ENCODE results near the gene SCN8A. TPM values are rescaled to one million over a fixed set of nuclear protein-coding genes. Genes with fewer than 3 reads are reported as not detected.

SCN8A gene
- total and polyA plus RNA-seq, 2 experiments from 2014 or later, result 4.6 to 23.9 TPM

- peaks cover 47% of the 10 kb centered on the region for H3K27me3 ChIP-seq (ENCODE audit: insufficient read depth)
- peak overlapping the region; percentile 67; the same call in 1 of the 3 replicates for H3K4me3 Mint-ChIP-seq
- TF ChIP-seq POLR2AphosphoS5 (IDR thresholded peaks at IDR 0.05; ENCODE audit: low read depth), result no peak
- no peak for TF ChIP-seq ETS1 (IDR thresholded peaks at IDR 0.05)
- TF ChIP-seq CTCF (conservative IDR thresholded peaks at IDR 0.05; ENCODE audit: low read depth in 2 of 2), result 0 out of 4 replicates have a peak, but pooled peaks of 1 of the 2 experiments have one; percentile 6
- no peak for TF ChIP-seq ZNF331 (CRISPR knock-in tag; IDR thresholded peaks at IDR 0.05; ENCODE audit: low read depth)
- no peak for TF ChIP-seq EZH2 (IDR thresholded peaks at IDR 0.05; ENCODE audit: low read depth, unreplicated experiment)
- no peaks in the 10 kb centered on the region for H3K9me2 ChIP-seq (ENCODE audit: insufficient read depth)
- no peaks in the 10 kb centered on the region for H3K36me3 ChIP-seq (ENCODE audit: insufficient read depth)
- no peaks in the 10 kb centered on the region for H4K20me1 ChIP-seq (replicated peaks; ENCODE audit: insufficient read depth)
- H3F3A ChIP-seq (replicated peaks; ENCODE audit: low read depth), result peaks cover 13% of the 10 kb centered on the region; the same call in 1 of the 2 replicates
- H3K79me2 ChIP-seq (replicated peaks; ENCODE audit: insufficient read depth), result no peaks in the 10 kb centered on the region
- ATAC-seq (peak; percentile 3), DNase-seq (ENCODE audit: low spot score) (no peak)
- peaks cover 13% of the 10 kb centered on the region for H3K4me1 ChIP-seq (ENCODE audit: insufficient read depth)
- no peaks in the 10 kb centered on the region; the same call in 2 of the 3 replicates for H3K36me3 Mint-ChIP-seq (ENCODE audit: low read depth)
- no peaks in the 10 kb centered on the region; the same call in 1 of the 3 replicates for H3K9me3 Mint-ChIP-seq
- no peak overlapping the region for H2AFZ ChIP-seq
- H3K4me2 ChIP-seq, result no peak overlapping the region
- H3K27ac ChIP-seq (ENCODE audit: low read depth), result no peak overlapping the region
- peaks cover 27% of the 10 kb centered on the region for H3K27me3 Mint-ChIP-seq (ENCODE audit: insufficient read depth, low read depth, poor library complexity)
- peaks cover 25% of the 10 kb centered on the region for H3K4me1 Mint-ChIP-seq
- no peak overlapping the region for H3K27ac Mint-ChIP-seq
- H3K4me3 ChIP-seq, result no peak overlapping the region
Observed at GRCh38 chr12:51812871-51813270, 221.8 kb downstream of the SCN8A start.

GRCh38 chr12:51813931-51814310 lies 222.9 kb downstream of the SCN8A start:
- Mint-ChIP-seq H3K27me3 (ENCODE audit: insufficient read depth, low read depth, poor library complexity) (peaks cover 27% of the 10 kb centered on the region), H3K27ac (no peak overlapping the region), H3K4me3 (peak overlapping the region; percentile 67), H3K4me1 (peaks cover 26% of the 10 kb centered on the region), H3K36me3 (ENCODE audit: low read depth) (no peaks in the 10 kb centered on the region; the same call in 2 of the 3 replicates), H3K9me3 (no peaks in the 10 kb centered on the region; the same call in 1 of the 3 replicates)
- ATAC-seq (peak; percentile 50), DNase-seq (ENCODE audit: low spot score) (peak; percentile 59)
- peak overlapping the region; percentile 85 for H3K4me2 ChIP-seq
- H3K36me3 ChIP-seq (ENCODE audit: insufficient read depth), result no peaks in the 10 kb centered on the region
- H3K79me2 ChIP-seq (replicated peaks; ENCODE audit: insufficient read depth), result no peaks in the 10 kb centered on the region
- H3K27ac ChIP-seq (ENCODE audit: low read depth), result no peak overlapping the region
- peaks cover 15% of the 10 kb centered on the region for H3K4me1 ChIP-seq (ENCODE audit: insufficient read depth)
- H4K20me1 ChIP-seq (replicated peaks; ENCODE audit: insufficient read depth), result no peaks in the 10 kb centered on the region
- H3F3A ChIP-seq (replicated peaks; ENCODE audit: low read depth), result peaks cover 13% of the 10 kb centered on the region; the same call in 1 of the 2 replicates
- H3K9me2 ChIP-seq (ENCODE audit: insufficient read depth), result no peaks in the 10 kb centered on the region
- H3K4me3 ChIP-seq, result peak overlapping the region; percentile 80
- H3K27me3 ChIP-seq (ENCODE audit: insufficient read depth), result peaks cover 54% of the 10 kb centered on the region
- peak overlapping the region; percentile 72; the same call in 1 of the 2 replicates for H2AFZ ChIP-seq
- TF ChIP-seq ZNF462 (CRISPR knock-in tag; IDR thresholded peaks at IDR 0.05) (no peak), CREB1 (CRISPR knock-in tag; IDR thresholded peaks at IDR 0.05; ENCODE audit: low read depth) (no peak), NANOG (IDR thresholded peaks at IDR 0.05; ENCODE audit: borderline replicate concordance) (no peak), STAT1 (IDR thresholded peaks at IDR 0.05; ENCODE audit: unreplicated experiment) (no peak), ETS1 (IDR thresholded peaks at IDR 0.05) (no peak), JUNB (IDR thresholded peaks at IDR 0.05; ENCODE audit: unreplicated experiment) (no peak), POLR2AphosphoS5 (IDR thresholded peaks at IDR 0.05; ENCODE audit: low read depth) (no peak), EZH2phosphoT487 (IDR thresholded peaks at IDR 0.05; ENCODE audit: unreplicated experiment) (no peak), ZNF331 (CRISPR knock-in tag; IDR thresholded peaks at IDR 0.05; ENCODE audit: low read depth) (no peak), ZNF114 (CRISPR knock-in tag; IDR thresholded peaks at IDR 0.05) (no peak)

Data from GM23338 (cell line).